Right renal cortex interstitium (tissue), 3 donors: ENCODE results near the gene PGP. TPM values are rescaled to one million over a fixed set of nuclear protein-coding genes. Genes with fewer than 3 reads are reported as not detected.

Experiments used
- DNase-seq, 3 donors: peaks; one replicate each; pipeline ENCODE4 v3.0.0-alpha.2; 2013; ENCODE audit warnings: low read depth in 3 of 3, low spot score in 2 of 3
- polyA plus RNA-seq, 3 donors: library from polyadenylated mRNA; unstranded; fragments of 120-200 nt; gene quantifications; one replicate each; pipeline ENCODE4 v1.2.1, GENCODE V29; 2013; ENCODE audit not compliant: insufficient read length in 3 of 3

PGP gene
- polyA plus RNA-seq, 3 donors = 10.1 to 14.5 (median 12.9) TPM

GRCh38 chr16:2184962-2185361 is 29.7 kb downstream of the PGP start:
- no peak for DNase-seq

DNA sequence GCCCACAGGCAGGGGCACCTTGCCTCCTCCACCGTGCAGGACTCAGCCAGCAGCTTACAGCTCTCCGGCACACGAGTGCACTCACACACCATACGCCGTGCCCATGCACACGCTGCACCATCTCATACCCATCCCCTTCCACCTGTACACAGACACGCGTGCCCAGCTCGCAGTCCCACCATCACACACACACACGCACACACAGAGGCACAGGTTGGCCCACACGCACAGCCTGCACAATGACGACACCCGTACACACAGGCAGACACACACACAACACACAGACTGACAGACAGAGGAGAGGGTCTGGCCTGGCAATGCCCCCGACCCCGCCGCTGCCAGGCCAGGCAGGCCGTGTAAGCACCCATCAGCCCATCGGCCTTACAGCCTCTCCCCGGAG is 30.3 kb downstream of the PGP start:
- no peak for DNase-seq

DNA sequence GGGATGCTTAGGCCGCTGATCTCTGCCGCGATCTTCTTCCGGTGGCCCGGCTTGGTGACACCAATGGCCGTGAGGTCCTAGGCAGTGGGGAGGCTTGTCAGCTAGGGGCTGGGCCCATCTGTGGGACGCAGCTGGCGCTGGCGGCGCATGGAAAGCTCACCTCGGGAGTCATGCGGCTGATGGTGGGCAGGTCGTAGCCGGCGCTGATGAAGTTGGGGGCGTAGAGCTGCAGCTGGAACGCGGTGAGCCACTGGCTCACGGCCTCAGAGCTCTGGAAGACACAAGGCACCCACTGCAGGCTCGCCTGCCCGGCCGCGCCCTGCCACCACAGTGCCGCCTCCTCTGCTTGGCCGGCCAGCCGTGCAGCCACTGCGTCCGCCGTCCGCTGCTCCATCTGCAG is 31.0 kb downstream of the PGP start:
- DNase-seq = no peak

- no peak for DNase-seq
These were observed 32.7 kb downstream of the PGP start for GRCh38 chr16:2181952-2182351.

- no peak for DNase-seq
These were observed 33.4 kb downstream of the PGP start for GRCh38 chr16:2180962-2181923.

GRCh38 chr16:2180461-2180860 is 34.2 kb downstream of the PGP start:
- DNase-seq = no peak

DNA sequence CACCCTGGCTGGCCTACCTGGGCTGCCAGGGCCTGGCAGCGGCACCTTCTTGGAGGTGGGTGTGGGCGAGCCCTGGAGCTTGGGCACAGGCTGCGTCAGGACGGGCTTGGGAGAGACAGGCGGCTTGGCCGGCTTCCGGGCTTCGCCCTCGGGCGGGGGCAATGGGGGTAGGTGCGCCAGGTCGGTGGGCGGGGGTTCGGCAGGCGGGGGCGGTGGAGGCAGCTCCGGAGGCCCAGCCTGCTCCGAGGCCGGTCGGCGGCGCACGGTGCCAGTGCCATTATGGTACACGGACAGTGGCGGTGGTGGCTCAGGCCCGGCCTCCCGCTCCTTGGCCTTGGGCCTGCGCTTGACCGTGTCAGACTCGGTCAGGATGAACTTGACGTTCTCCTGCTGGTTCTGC is 35.1 kb downstream of the PGP start:
- DNase-seq = no peak

GRCh38 chr16:2179107-2179501 is 35.5 kb downstream of the PGP start:
- no peak for DNase-seq

DNA sequence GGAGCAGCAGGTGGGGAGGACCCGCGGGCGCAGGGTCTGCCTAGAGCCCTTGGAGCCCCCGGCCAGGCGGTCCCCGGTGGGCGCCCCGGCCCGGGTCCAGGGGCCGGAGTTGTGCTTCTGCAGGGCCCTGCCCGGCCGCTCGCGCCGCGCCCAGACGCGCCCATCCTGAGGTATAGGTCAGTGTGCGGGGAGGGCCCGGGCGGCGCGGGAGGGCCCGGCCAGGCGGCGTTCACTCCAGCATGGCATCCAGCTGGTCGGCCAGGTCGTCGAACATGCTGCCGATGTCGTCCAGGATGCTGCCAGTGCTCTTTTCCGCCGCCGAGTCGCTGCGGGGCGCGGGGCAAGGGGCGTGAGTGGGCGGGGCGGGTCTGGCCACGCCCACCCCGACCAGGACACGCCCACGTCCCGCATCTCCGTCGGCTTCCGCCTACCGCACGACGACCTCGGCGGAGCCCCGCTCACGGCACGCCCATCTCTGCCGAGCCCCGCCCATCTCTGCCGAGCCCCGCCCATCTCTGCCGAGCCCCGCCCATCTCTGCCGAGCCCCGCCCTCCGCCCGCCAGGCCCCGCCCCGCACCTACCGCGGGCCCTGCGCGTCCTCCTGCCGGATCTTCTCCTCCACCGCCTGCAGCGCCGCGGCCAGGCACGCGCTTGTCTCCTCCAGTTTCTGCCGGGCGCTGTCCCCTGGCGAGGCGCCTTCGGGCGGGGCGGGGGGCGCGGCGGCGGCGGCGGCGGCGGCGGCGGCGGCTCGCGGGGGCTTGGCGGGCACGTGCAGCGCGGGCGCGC is 36.1 kb downstream of the PGP start:
- DNase-seq = no peak

- no peak for DNase-seq
These were observed 37.1 kb downstream of the PGP start for GRCh38 chr16:2177561-2177960.

DNA sequence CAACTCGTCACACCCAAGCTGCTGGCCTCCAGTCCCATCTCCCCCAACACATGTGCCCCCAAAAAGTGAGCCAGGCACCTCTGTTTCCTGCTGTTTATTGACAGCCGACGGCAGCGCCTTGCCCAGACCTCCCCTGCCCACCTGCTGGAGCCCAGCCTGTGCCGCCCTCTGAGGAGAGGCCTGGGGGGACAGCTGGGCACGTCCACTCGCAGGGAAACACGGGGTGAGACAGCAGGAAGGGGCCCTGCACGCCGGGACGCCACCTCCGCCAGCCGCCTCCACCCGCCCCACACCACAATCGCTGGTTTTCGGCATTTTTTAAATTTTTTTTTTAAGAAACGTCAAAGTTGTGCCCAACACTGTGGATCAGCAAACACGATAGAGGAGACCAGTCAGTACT is 37.5 kb downstream of the PGP start:
- DNase-seq = no peak

DNA sequence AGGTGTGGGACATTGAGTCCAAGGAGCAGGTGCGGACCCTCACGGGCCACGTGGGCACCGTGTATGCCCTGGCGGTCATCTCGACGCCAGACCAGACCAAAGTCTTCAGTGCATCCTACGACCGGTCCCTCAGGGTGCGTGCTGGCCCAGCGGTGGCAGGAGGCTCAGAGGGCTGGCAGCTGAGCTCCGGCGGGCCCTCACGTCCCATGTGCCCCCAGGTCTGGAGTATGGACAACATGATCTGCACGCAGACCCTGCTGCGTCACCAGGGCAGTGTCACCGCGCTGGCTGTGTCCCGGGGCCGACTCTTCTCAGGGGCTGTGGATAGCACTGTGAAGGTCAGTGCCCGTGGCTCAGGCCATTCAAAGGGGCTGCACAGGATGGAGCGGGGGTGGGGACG is 38.6 kb downstream of the PGP start:
- DNase-seq = no peak

GRCh38 chr16:2175454-2175853 is 39.2 kb downstream of the PGP start:
- no peak for DNase-seq

DNA sequence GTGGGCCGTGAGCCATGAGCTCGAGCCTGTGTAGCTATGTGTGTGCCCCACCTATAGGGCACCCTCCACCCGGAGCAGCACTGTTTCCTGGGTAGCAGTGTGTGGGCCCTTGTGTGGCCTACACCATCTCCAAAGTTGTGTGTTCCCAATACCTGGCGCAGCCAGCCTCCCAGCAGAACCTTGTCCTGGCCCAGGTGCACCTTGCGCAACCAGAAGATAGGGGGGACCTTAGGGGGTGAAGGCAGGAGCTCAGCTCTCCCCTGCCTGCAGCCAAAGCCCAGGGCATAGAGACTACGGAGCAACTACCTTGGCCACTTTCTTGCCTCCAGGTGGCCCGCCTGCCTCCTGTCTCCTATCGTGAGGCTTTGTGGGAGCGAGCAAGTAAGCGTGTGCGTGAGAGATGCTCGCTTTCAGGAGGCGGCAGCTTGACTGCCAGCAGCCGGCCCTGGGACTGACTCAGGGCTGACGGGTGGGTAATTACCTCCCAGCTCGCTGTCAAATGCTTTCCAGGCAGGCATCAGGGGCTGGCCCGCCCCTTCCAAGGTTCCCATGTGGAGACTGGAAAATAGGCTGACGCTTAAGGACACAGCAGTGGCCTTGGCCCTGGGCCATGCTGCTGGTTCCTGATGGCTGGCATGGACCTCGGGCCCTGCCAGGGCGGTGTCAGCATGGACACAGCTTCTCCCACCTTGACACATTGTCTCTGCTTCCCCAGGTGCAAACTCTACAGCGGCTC is 40.1 kb downstream of the PGP start:
- no peak for DNase-seq

GRCh38 chr16:2173916-2174315 is 40.7 kb downstream of the PGP start:
- DNase-seq = no peak

DNA sequence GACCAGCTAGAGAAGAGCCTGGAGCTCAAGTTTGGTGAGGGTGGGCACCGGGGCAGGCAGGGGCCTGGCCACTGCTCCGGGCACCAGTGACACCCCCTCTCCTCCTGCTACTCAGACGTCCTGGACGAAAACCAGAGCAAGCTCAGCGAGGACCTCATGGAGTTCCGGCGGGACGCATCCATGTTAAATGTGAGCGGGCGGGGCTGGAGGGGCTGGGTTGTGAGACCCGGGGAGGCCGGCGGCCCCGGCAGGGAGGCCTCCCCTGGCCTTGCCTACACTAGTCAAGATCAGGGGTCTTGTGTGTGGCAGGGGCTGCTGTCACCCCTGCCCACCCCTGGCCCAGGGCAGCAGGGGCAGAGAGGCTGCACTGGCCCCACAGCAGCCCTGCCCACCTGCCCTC is 41.3 kb downstream of the PGP start:
- DNase-seq = no peak

- no peak for DNase-seq
These were observed 41.8 kb downstream of the PGP start for GRCh38 chr16:2172688-2173335.

GRCh38 chr16:2171601-2172178 is 43.0 kb downstream of the PGP start:
- DNase-seq = no peak

- no peak for DNase-seq
These were observed 43.8 kb downstream of the PGP start for GRCh38 chr16:2170587-2171435.
